Measurements from ENCODE around the gene KIF24.

KIF24 gene

DNA sequence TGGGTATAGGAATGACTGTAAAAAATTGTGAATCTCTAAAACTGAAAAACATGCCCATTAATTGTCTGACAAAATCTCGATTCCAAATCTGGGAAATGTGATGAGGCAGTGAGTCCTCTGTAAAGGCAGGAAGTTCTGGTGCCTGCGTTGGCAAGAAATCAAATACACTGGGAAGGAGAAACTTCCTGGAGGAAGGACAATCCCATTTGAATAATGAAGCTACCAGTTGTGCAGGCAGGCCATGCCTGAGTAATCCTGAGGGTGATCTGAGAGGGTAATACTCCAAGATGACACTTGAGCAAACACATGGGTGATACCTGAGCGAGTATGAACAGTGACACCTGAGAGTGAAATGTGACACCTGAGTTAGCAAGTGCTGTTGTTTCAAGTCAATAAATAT, 49.7 kb downstream of the KIF24 start:
- no peaks in the 10 kb centered on the region for H4K20me1 ChIP-seq (ENCODE audit: insufficient read depth, low read length)
- no peak overlapping the region for H3K9ac ChIP-seq (ENCODE audit: low read length)
- H3K27ac ChIP-seq (ENCODE audit: low read length) = no peak overlapping the region
- H2AFZ ChIP-seq (ENCODE audit: low read depth, low read length) = no peak overlapping the region
- no peaks in the 10 kb centered on the region for H3K79me2 ChIP-seq (ENCODE audit: low read length)
- no peaks in the 10 kb centered on the region for H3K36me3 ChIP-seq (replicated peaks; ENCODE audit: low read depth, low read length)
- TF ChIP-seq, protein P1, sequence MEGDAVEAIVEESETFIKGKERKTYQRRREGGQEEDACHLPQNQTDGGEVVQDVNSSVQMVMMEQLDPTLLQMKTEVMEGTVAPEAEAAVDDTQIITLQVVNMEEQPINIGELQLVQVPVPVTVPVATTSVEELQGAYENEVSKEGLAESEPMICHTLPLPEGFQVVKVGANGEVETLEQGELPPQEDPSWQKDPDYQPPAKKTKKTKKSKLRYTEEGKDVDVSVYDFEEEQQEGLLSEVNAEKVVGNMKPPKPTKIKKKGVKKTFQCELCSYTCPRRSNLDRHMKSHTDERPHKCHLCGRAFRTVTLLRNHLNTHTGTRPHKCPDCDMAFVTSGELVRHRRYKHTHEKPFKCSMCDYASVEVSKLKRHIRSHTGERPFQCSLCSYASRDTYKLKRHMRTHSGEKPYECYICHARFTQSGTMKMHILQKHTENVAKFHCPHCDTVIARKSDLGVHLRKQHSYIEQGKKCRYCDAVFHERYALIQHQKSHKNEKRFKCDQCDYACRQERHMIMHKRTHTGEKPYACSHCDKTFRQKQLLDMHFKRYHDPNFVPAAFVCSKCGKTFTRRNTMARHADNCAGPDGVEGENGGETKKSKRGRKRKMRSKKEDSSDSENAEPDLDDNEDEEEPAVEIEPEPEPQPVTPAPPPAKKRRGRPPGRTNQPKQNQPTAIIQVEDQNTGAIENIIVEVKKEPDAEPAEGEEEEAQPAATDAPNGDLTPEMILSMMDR (IDR thresholded peaks at IDR 0.05; ENCODE audit: low read depth, low read length) = no peak
- no peak overlapping the region for H3K4me2 ChIP-seq (ENCODE audit: low read length)
- H3K4me3 ChIP-seq (ENCODE audit: low read length) = no peak overlapping the region
- no peaks in the 10 kb centered on the region for H3K27me3 ChIP-seq (ENCODE audit: low read depth, low read length)
- no peaks in the 10 kb centered on the region for H3K4me1 ChIP-seq (ENCODE audit: low read length)
- H3K9me3 ChIP-seq (ENCODE audit: insufficient read depth, low read length) = no peaks in the 10 kb centered on the region

All from OCI-LY3 (cell line).